Lower lobe of right lung (tissue), 2 donors: ENCODE data around the gene ENPP5. TPM values are rescaled to one million over a fixed set of nuclear protein-coding genes. Genes with fewer than 3 reads are reported as not detected.

Experiments
- ATAC-seq, 2 donors: fragments of 200-7000 bp; cut with Tn5 transposase; one replicate each; pipeline ENCODE4 v1.9.1; 2020 to 2022; ENCODE audit warnings: mild to moderate bottlenecking in 2 of 2, moderate library complexity in 2 of 2
- DNase-seq: peaks from one replicate; pipeline ENCODE4 v3.0.0-alpha.2; 2020
- H3K27ac ChIP-seq: fragments of 200-600 bp; one replicate; pipeline ENCODE4 v1.8.0; 2022
- H3K27me3 ChIP-seq: fragments of 200-600 bp; one replicate; pipeline ENCODE4 v1.8.0; 2022; ENCODE audit warnings: low read depth
- H3K36me3 ChIP-seq: fragments of 200-600 bp; one replicate; pipeline ENCODE4 v1.8.0; 2022; ENCODE audit warnings: mild to moderate bottlenecking
- H3K4me1 ChIP-seq: fragments of 200-600 bp; one replicate; pipeline ENCODE4 v1.8.0; 2022
- H3K4me3 ChIP-seq: fragments of 200-600 bp; one replicate; pipeline ENCODE4 v1.8.0; 2022; ENCODE audit warnings: mild to moderate bottlenecking
- H3K9me3 ChIP-seq: fragments of 200-600 bp; one replicate; pipeline ENCODE4 v1.8.0; 2022
- intact Hi-C: fragments of 100-400 bp; cut with DNase I; formaldehyde crosslinking; loops from one replicate; pipeline ENCODE4 v1.11.0; 2022
- long read RNA-seq: library from polyadenylated mRNA; unstranded; transcript quantifications from one replicate; pipeline ENCODE4 v2.0.0, GENCODE V29; 2021
- total RNA-seq: library from RNA; stranded (reverse); fragmentation: NEBNext Ultra II Directional; extraction: Animal tissue kit (Norgen Biotek cat#: 25700); gene quantifications from one replicate; pipeline ENCODE4 v1.2.1, GENCODE V29; 2021
- TF ChIP-seq, protein P1 (sequence below): fragments of 200-600 bp; IDR thresholded peaks from one replicate; pipeline ENCODE4 v1.8.0; 2022; ENCODE audit warnings: antibody characterized with exemption, mild to moderate bottlenecking
- donor health status: DM: no; HTN: yes; CAD: no; lungs with severe emphysema.

Gene ENPP5, protein sequence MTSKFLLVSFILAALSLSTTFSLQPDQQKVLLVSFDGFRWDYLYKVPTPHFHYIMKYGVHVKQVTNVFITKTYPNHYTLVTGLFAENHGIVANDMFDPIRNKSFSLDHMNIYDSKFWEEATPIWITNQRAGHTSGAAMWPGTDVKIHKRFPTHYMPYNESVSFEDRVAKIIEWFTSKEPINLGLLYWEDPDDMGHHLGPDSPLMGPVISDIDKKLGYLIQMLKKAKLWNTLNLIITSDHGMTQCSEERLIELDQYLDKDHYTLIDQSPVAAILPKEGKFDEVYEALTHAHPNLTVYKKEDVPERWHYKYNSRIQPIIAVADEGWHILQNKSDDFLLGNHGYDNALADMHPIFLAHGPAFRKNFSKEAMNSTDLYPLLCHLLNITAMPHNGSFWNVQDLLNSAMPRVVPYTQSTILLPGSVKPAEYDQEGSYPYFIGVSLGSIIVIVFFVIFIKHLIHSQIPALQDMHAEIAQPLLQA
- total RNA-seq: 11.4 TPM
- long read RNA-seq, transcript ENPP5-201 (4 exons, 2,544 nt): major isoform, 8 of 19 reads
- long read RNA-seq, partial matches to known transcripts: 2 of 19 reads
- long read RNA-seq, other reads (novel, unspliced or antisense): 5 of 19 reads

DNA sequence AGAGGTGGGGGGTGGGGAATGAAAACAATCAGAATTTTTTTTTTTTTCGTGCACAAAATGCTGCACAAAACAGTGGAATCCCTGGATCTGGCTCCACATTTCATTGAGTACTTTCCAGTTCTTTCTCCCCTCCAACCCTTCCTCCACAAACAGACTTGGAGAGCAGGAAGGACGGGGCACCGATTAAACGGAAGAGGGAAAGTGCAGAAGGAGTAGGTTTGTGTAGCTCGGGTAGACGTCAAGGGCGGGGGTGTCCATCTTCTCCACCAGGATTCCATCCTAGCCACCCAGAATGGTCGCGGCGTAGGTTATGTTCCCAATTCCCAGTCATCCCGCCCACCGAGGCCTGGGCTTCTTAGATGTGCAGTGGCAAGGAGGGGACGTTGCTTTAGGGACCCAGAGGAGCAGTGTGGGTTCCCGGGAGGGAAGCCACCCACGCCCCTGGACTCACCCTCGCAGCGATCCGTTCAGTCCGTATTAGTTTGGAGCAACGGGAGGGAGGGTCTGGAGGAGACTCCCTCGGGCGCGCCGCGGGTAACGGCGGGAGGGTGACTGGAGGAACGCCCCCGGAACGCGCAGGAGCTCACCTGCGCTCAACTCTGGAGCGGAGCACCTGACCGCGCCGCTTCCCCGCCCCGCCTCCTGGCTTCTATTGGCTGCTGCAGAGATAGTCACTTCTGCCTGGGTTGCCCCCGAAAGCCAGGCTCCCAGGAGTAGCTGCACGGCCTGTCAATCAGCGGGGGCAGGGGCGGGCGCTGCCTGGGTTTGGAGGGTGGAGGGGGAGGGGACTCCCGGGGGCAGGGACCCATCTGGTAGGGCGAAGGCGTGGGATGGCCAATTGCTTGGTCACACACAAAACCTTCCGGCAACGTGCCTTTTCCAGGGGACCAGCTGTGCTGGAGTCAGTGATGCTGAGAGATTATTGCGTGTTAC is at the start of gene ENPP5:
Gene ENPP5, minus strand, starts transcription at position 624 of the 933 bp plus-strand sequence. CDS start 2,718 bp downstream, outside the sequence.
- Histone ChIP-seq H3K36me3 (no peaks in the 10 kb centered on the region), H3K4me1 (peaks cover 9% of the 10 kb centered on the region), H3K27ac (no peak within 1 kb of the TSS), H3K4me3 (peak within 1 kb of the TSS; percentile 79), H3K9me3 (no peaks in the 10 kb centered on the region), H3K27me3 (peaks cover 7% of the 10 kb centered on the region)
- peak; percentile 99 to 100 for ATAC-seq
- TF ChIP-seq, protein P1, sequence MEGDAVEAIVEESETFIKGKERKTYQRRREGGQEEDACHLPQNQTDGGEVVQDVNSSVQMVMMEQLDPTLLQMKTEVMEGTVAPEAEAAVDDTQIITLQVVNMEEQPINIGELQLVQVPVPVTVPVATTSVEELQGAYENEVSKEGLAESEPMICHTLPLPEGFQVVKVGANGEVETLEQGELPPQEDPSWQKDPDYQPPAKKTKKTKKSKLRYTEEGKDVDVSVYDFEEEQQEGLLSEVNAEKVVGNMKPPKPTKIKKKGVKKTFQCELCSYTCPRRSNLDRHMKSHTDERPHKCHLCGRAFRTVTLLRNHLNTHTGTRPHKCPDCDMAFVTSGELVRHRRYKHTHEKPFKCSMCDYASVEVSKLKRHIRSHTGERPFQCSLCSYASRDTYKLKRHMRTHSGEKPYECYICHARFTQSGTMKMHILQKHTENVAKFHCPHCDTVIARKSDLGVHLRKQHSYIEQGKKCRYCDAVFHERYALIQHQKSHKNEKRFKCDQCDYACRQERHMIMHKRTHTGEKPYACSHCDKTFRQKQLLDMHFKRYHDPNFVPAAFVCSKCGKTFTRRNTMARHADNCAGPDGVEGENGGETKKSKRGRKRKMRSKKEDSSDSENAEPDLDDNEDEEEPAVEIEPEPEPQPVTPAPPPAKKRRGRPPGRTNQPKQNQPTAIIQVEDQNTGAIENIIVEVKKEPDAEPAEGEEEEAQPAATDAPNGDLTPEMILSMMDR: no peak
- DNase-seq: peak; percentile 93
- intact Hi-C loops: no loop called here

GRCh38 chr6:46219661-46220060 is 48.9 kb upstream of the ENPP5 start:
- Histone ChIP-seq H3K9me3 (no peaks in the 10 kb centered on the region), H3K4me1 (peaks cover 5% of the 10 kb centered on the region), H3K36me3 (no peaks in the 10 kb centered on the region), H3K27ac (no peak overlapping the region), H3K4me3 (no peak overlapping the region), H3K27me3 (no peaks in the 10 kb centered on the region)
- ATAC-seq (no peak), DNase-seq (no peak)
- intact Hi-C loops: no loop called here
- TF ChIP-seq, protein P1: no peak

DNA sequence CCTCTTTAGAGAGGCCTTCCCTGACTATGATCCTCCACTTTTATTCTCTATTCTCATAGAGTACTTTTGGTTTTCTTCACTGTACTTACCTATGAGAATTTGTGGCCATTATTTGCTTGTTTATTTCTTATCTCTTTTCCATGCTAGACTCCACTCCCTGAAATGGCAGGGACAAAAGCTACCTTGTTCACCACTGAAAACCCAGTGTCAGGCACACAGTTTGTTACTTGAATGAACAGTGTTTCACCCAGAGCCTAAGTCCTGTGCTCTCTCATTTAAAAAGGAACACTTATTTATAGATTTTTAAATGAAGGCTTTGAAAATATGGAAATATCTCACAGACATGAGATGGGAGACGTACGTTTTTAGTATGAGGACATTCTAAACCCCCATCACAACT is 47.7 kb upstream of the ENPP5 start:
- no peaks in the 10 kb centered on the region for H3K27me3 ChIP-seq
- intact Hi-C loops: no loop called here
- H3K9me3 ChIP-seq: no peaks in the 10 kb centered on the region
- ATAC-seq: no peak
- peak overlapping the region; percentile 14 for H3K27ac ChIP-seq
- H3K4me1 ChIP-seq: peaks cover 5% of the 10 kb centered on the region
- no peak for DNase-seq
- H3K4me3 ChIP-seq: no peak overlapping the region
- TF ChIP-seq, protein P1: no peak
- H3K36me3 ChIP-seq: no peaks in the 10 kb centered on the region

DNA sequence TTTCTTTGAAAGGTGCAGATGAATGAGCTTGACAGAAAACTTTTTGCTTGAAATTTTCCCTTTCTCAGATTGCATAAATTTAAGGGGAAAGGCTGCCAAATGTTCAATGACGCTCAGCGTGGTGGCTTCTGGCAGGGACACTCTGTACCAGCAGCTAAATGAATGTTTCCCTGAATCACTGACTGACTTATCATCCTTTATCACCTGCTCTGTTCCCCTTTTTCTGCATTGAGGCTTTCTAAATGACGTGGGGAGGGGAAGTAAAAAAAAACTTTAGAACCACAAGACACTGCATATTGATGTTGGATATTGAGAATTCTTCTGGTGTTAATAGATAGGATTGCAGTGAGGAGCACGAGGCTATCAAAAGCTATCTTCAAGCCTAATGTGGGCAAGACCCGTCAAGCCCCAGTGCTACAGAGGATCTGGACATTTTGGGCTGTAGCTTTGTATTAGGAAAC is 46.9 kb upstream of the ENPP5 start:
- TF ChIP-seq, protein P1: no peak
- intact Hi-C loops: no loop called here
- Histone ChIP-seq H3K4me1 (peaks cover 5% of the 10 kb centered on the region), H3K9me3 (no peaks in the 10 kb centered on the region), H3K27me3 (no peaks in the 10 kb centered on the region), H3K4me3 (no peak overlapping the region), H3K36me3 (no peaks in the 10 kb centered on the region), H3K27ac (peak overlapping the region; percentile 14)
- DNase-seq: no peak
- ATAC-seq: peak; percentile 67 to 75

GRCh38 chr6:46216879-46217278 is 46.1 kb upstream of the ENPP5 start:
- no peaks in the 10 kb centered on the region for H3K27me3 ChIP-seq
- H3K4me1 ChIP-seq: peaks cover 5% of the 10 kb centered on the region
- no peaks in the 10 kb centered on the region for H3K9me3 ChIP-seq
- TF ChIP-seq, protein P1: no peak
- DNase-seq (no peak), ATAC-seq (no peak)
- no peaks in the 10 kb centered on the region for H3K36me3 ChIP-seq
- intact Hi-C loops: no loop called here
- H3K27ac ChIP-seq: no peak overlapping the region
- H3K4me3 ChIP-seq: no peak overlapping the region
